Measurements from ENCODE around the gene SOX3.

The SOX3 gene

GRCh38 chrX:140508958-140509357 lies 4.1 kb upstream of the SOX3 start:
- Histone ChIP-seq H3K9me3 (ENCODE audit: control insufficient read depth, low read length) (no peaks in the 10 kb centered on the region), H3K4me1 (ENCODE audit: control insufficient read depth, insufficient read depth, low read length, poor library complexity, severe bottlenecking) (no peaks in the 10 kb centered on the region), H3K4me3 (ENCODE audit: insufficient read depth, low read depth, low read length, poor library complexity, severe bottlenecking) (no peak overlapping the region), H3K27me3 (replicated peaks; ENCODE audit: control insufficient read depth, insufficient read depth, low read length, poor library complexity, severe bottlenecking) (peaks cover 3% of the 10 kb centered on the region), H3K36me3 (ENCODE audit: control insufficient read depth, insufficient read depth, low read length) (no peaks in the 10 kb centered on the region), H3K27ac (ENCODE audit: insufficient read depth, low read length, poor library complexity, severe bottlenecking) (no peak overlapping the region)
- no peak for DNase-seq

- H3K27me3 ChIP-seq (replicated peaks; ENCODE audit: control insufficient read depth, insufficient read depth, low read length, poor library complexity, severe bottlenecking), result peaks cover 3% of the 10 kb centered on the region
- DNase-seq, result no peak
- no peaks in the 10 kb centered on the region for H3K36me3 ChIP-seq (ENCODE audit: control insufficient read depth, insufficient read depth, low read length)
- no peak overlapping the region for H3K27ac ChIP-seq (ENCODE audit: insufficient read depth, low read length, poor library complexity, severe bottlenecking)
- no peak overlapping the region for H3K4me3 ChIP-seq (ENCODE audit: insufficient read depth, low read depth, low read length, poor library complexity, severe bottlenecking)
- H3K4me1 ChIP-seq (ENCODE audit: control insufficient read depth, insufficient read depth, low read length, poor library complexity, severe bottlenecking), result no peaks in the 10 kb centered on the region
- H3K9me3 ChIP-seq (ENCODE audit: control insufficient read depth, low read length), result no peaks in the 10 kb centered on the region
Measured at GRCh38 chrX:140507982-140508305, 3.1 kb upstream of the SOX3 start.

GRCh38 chrX:140507223-140507981 lies 2.5 kb upstream of the SOX3 start:
- H3K27ac ChIP-seq (ENCODE audit: insufficient read depth, low read length, poor library complexity, severe bottlenecking), result no peak overlapping the region
- H3K4me3 ChIP-seq (ENCODE audit: insufficient read depth, low read depth, low read length, poor library complexity, severe bottlenecking), result no peak overlapping the region
- no peaks in the 10 kb centered on the region for H3K36me3 ChIP-seq (ENCODE audit: control insufficient read depth, insufficient read depth, low read length)
- no peak for DNase-seq
- H3K9me3 ChIP-seq (ENCODE audit: control insufficient read depth, low read length), result no peaks in the 10 kb centered on the region
- no peaks in the 10 kb centered on the region for H3K4me1 ChIP-seq (ENCODE audit: control insufficient read depth, insufficient read depth, low read length, poor library complexity, severe bottlenecking)
- peaks cover 3% of the 10 kb centered on the region for H3K27me3 ChIP-seq (replicated peaks; ENCODE audit: control insufficient read depth, insufficient read depth, low read length, poor library complexity, severe bottlenecking)

- H3K9me3 ChIP-seq (ENCODE audit: control insufficient read depth, low read length), result no peaks in the 10 kb centered on the region
- peaks cover 3% of the 10 kb centered on the region for H3K27me3 ChIP-seq (replicated peaks; ENCODE audit: control insufficient read depth, insufficient read depth, low read length, poor library complexity, severe bottlenecking)
- no peaks in the 10 kb centered on the region for H3K36me3 ChIP-seq (ENCODE audit: control insufficient read depth, insufficient read depth, low read length)
- H3K4me3 ChIP-seq (ENCODE audit: insufficient read depth, low read depth, low read length, poor library complexity, severe bottlenecking), result no peak overlapping the region
- no peaks in the 10 kb centered on the region for H3K4me1 ChIP-seq (ENCODE audit: control insufficient read depth, insufficient read depth, low read length, poor library complexity, severe bottlenecking)
- no peak for DNase-seq
- H3K27ac ChIP-seq (ENCODE audit: insufficient read depth, low read length, poor library complexity, severe bottlenecking), result no peak overlapping the region
Measured at GRCh38 chrX:140505421-140506337, 810 bp upstream of the SOX3 start.

GRCh38 chrX:140503714-140504351 lies 1.0 kb downstream of the SOX3 start:
- H3K4me3 ChIP-seq (ENCODE audit: insufficient read depth, low read depth, low read length, poor library complexity, severe bottlenecking), result no peak overlapping the region
- H3K27me3 ChIP-seq (replicated peaks; ENCODE audit: control insufficient read depth, insufficient read depth, low read length, poor library complexity, severe bottlenecking), result peaks cover 3% of the 10 kb centered on the region
- H3K36me3 ChIP-seq (ENCODE audit: control insufficient read depth, insufficient read depth, low read length), result no peaks in the 10 kb centered on the region
- H3K4me1 ChIP-seq (ENCODE audit: control insufficient read depth, insufficient read depth, low read length, poor library complexity, severe bottlenecking), result no peaks in the 10 kb centered on the region
- no peak for DNase-seq
- H3K9me3 ChIP-seq (ENCODE audit: control insufficient read depth, low read length), result no peaks in the 10 kb centered on the region
- H3K27ac ChIP-seq (ENCODE audit: insufficient read depth, low read length, poor library complexity, severe bottlenecking), result no peak overlapping the region

- Histone ChIP-seq H3K27me3 (replicated peaks; ENCODE audit: control insufficient read depth, insufficient read depth, low read length, poor library complexity, severe bottlenecking) (peaks cover 3% of the 10 kb centered on the region), H3K9me3 (ENCODE audit: control insufficient read depth, low read length) (no peaks in the 10 kb centered on the region), H3K4me3 (ENCODE audit: insufficient read depth, low read depth, low read length, poor library complexity, severe bottlenecking) (no peak overlapping the region), H3K4me1 (ENCODE audit: control insufficient read depth, insufficient read depth, low read length, poor library complexity, severe bottlenecking) (no peaks in the 10 kb centered on the region), H3K27ac (ENCODE audit: insufficient read depth, low read length, poor library complexity, severe bottlenecking) (no peak overlapping the region), H3K36me3 (ENCODE audit: control insufficient read depth, insufficient read depth, low read length) (no peaks in the 10 kb centered on the region)
- DNase-seq, result no peak
Measured at GRCh38 chrX:140503238-140503601, 1.6 kb downstream of the SOX3 start.

- no peaks in the 10 kb centered on the region for H3K36me3 ChIP-seq (ENCODE audit: control insufficient read depth, insufficient read depth, low read length)
- H3K4me3 ChIP-seq (ENCODE audit: insufficient read depth, low read depth, low read length, poor library complexity, severe bottlenecking), result no peak overlapping the region
- no peak for DNase-seq
- peaks cover 3% of the 10 kb centered on the region for H3K27me3 ChIP-seq (replicated peaks; ENCODE audit: control insufficient read depth, insufficient read depth, low read length, poor library complexity, severe bottlenecking)
- no peaks in the 10 kb centered on the region for H3K4me1 ChIP-seq (ENCODE audit: control insufficient read depth, insufficient read depth, low read length, poor library complexity, severe bottlenecking)
- H3K9me3 ChIP-seq (ENCODE audit: control insufficient read depth, low read length), result no peaks in the 10 kb centered on the region
- H3K27ac ChIP-seq (ENCODE audit: insufficient read depth, low read length, poor library complexity, severe bottlenecking), result no peak overlapping the region
Measured at GRCh38 chrX:140502491-140503237, 2.2 kb downstream of the SOX3 start.

- Histone ChIP-seq H3K4me3 (ENCODE audit: insufficient read depth, low read depth, low read length, poor library complexity, severe bottlenecking) (no peak overlapping the region), H3K36me3 (ENCODE audit: control insufficient read depth, insufficient read depth, low read length) (no peaks in the 10 kb centered on the region), H3K27ac (ENCODE audit: insufficient read depth, low read length, poor library complexity, severe bottlenecking) (no peak overlapping the region), H3K27me3 (replicated peaks; ENCODE audit: control insufficient read depth, insufficient read depth, low read length, poor library complexity, severe bottlenecking) (peaks cover 3% of the 10 kb centered on the region), H3K9me3 (ENCODE audit: control insufficient read depth, low read length) (no peaks in the 10 kb centered on the region), H3K4me1 (ENCODE audit: control insufficient read depth, insufficient read depth, low read length, poor library complexity, severe bottlenecking) (no peaks in the 10 kb centered on the region)
- DNase-seq, result no peak
Measured at GRCh38 chrX:140501940-140502468, 2.9 kb downstream of the SOX3 start.

- peaks cover 3% of the 10 kb centered on the region for H3K27me3 ChIP-seq (replicated peaks; ENCODE audit: control insufficient read depth, insufficient read depth, low read length, poor library complexity, severe bottlenecking)
- no peak overlapping the region for H3K4me3 ChIP-seq (ENCODE audit: insufficient read depth, low read depth, low read length, poor library complexity, severe bottlenecking)
- no peaks in the 10 kb centered on the region for H3K9me3 ChIP-seq (ENCODE audit: control insufficient read depth, low read length)
- H3K4me1 ChIP-seq (ENCODE audit: control insufficient read depth, insufficient read depth, low read length, poor library complexity, severe bottlenecking), result no peaks in the 10 kb centered on the region
- H3K36me3 ChIP-seq (ENCODE audit: control insufficient read depth, insufficient read depth, low read length), result no peaks in the 10 kb centered on the region
- DNase-seq, result no peak
- H3K27ac ChIP-seq (ENCODE audit: insufficient read depth, low read length, poor library complexity, severe bottlenecking), result no peak overlapping the region
Measured at GRCh38 chrX:140501321-140501720, 3.5 kb downstream of the SOX3 start.
